HepG2 (cell line): ENCODE data around the gene AARS1. TPM values are rescaled to one million over a fixed set of nuclear protein-coding genes. Genes with fewer than 3 reads are reported as not detected.

Source experiments
- ASH2L ChIP-seq: fragments of 300-600, 200-600 bp; sonication (generic); IDR thresholded peaks from 2 replicates; pipeline ENCODE4 v1.7.0; 2017; ENCODE audit warnings: low read depth, mild to moderate bottlenecking, moderate library complexity, mixed read lengths, low read length; ENCODE audit not compliant: insufficient read length
- E2F1 ChIP-seq: sonication (generic); formaldehyde crosslinking; IDR thresholded peaks from 2 replicates; pipeline ENCODE4 v1.5.0; 2020; ENCODE audit warnings: missing genetic modification reagents
- GMEB2 ChIP-seq: IDR thresholded peaks from 2 replicates; pipeline ENCODE4 v1.6.1; 2016; ENCODE audit warnings: missing biosample characterization, missing genetic modification reagents, low read depth
- KMT2A ChIP-seq: sonication (generic); formaldehyde crosslinking; IDR thresholded peaks from 2 replicates; pipeline ENCODE4 v1.4.0; 2020; ENCODE audit warnings: missing genetic modification reagents
- MIER3 ChIP-seq: IDR thresholded peaks from 2 replicates; pipeline ENCODE4 v1.6.1; 2016; ENCODE audit warnings: missing compliant biosample characterization, borderline replicate concordance
- NCOA5 ChIP-seq: sonication (generic); formaldehyde crosslinking; IDR thresholded peaks from 2 replicates; pipeline ENCODE4 v1.4.0; 2020; ENCODE audit warnings: missing genetic modification reagents
- NR2C2 ChIP-seq: sonication (generic); formaldehyde crosslinking; IDR thresholded peaks from 2 replicates; pipeline ENCODE4 v1.4.0; 2020; ENCODE audit warnings: missing genetic modification reagents, mild to moderate bottlenecking, moderate library complexity, borderline replicate concordance
- PATZ1 ChIP-seq: sonication (generic); formaldehyde crosslinking; IDR thresholded peaks from 2 replicates; pipeline ENCODE4 v1.4.0; 2020; ENCODE audit warnings: missing genetic modification reagents
- PAX8 ChIP-seq: sonication (generic); formaldehyde crosslinking; IDR thresholded peaks from 2 replicates; pipeline ENCODE4 v1.8.0; 2022; ENCODE audit warnings: mild to moderate bottlenecking, missing genetic modification reagents, borderline replicate concordance
- POLR2A ChIP-seq, 2 experiments: IDR thresholded peaks; 2 replicates each; pipeline ENCODE4 v1.6.1; 2011; ENCODE audit warnings: low read depth in 2 of 2, low read length in 2 of 2, mild to moderate bottlenecking in 1 of 2, moderate library complexity in 1 of 2; ENCODE audit not compliant: insufficient read depth in 1 of 2
- RFXANK ChIP-seq: IDR thresholded peaks from 2 replicates; pipeline ENCODE4 v1.6.1; 2016
- TBP ChIP-seq: sonication (generic); formaldehyde crosslinking; IDR thresholded peaks from 2 replicates; pipeline ENCODE4 v1.5.0; 2020; ENCODE audit warnings: missing genetic modification reagents
- TEAD2 ChIP-seq: sonication (generic); formaldehyde crosslinking; IDR thresholded peaks from 2 replicates; pipeline ENCODE4 v1.9.0; 2021; ENCODE audit warnings: missing genetic modification reagents
- YEATS4 ChIP-seq: sonication (generic); formaldehyde crosslinking; IDR thresholded peaks from 2 replicates; pipeline ENCODE4 v1.4.0; 2020; ENCODE audit warnings: missing genetic modification reagents, borderline replicate concordance
- ZBTB14 ChIP-seq: sonication (generic); formaldehyde crosslinking; IDR thresholded peaks from 2 replicates; pipeline ENCODE4 v1.4.0; 2020; ENCODE audit warnings: missing genetic modification reagents
- ZBTB26 ChIP-seq: IDR thresholded peaks from 2 replicates; pipeline ENCODE4 v1.6.1; 2016; ENCODE audit warnings: missing compliant biosample characterization, missing genetic modification reagents, borderline replicate concordance
- ZBTB43 ChIP-seq: sonication (generic); formaldehyde crosslinking; conservative IDR thresholded peaks from 2 replicates; pipeline ENCODE4 v1.4.0; 2020; ENCODE audit warnings: missing genetic modification reagents
- ZBTB7A ChIP-seq: sonication (generic); formaldehyde crosslinking; IDR thresholded peaks from 2 replicates; pipeline ENCODE4 v1.8.0; 2022; ENCODE audit warnings: mild to moderate bottlenecking, missing genetic modification reagents
- ZNF577 ChIP-seq: sonication (generic); formaldehyde crosslinking; IDR thresholded peaks from 2 replicates; pipeline ENCODE4 v1.4.0; 2020; ENCODE audit warnings: mild to moderate bottlenecking, low read depth, missing genetic modification reagents, borderline replicate concordance
- ZNF703 ChIP-seq: sonication (generic); formaldehyde crosslinking; IDR thresholded peaks from 2 replicates; pipeline ENCODE4 v1.5.1; 2020; ENCODE audit warnings: missing genetic modification reagents, mild to moderate bottlenecking, moderate library complexity, borderline replicate concordance
- polyA plus RNA-seq, 8 experiments: library from polyadenylated mRNA; depleted of rRNA in 3 of 8; stranded (reverse) in 7 of 8; unstranded in 1 of 8; fragments of >200 nt; fragmentation: Illumina TruSeq in 4 of 8; extraction: Trizol in 4 of 8; gene quantifications; 2 replicates each; pipeline versions ENCODE4 v1.2.1 to v1.2.3, GENCODE V29; 2011 to 2016; ENCODE audit warnings: low read depth in 4 of 8, missing spikeins in 1 of 8, mixed read lengths in 1 of 8; ENCODE audit not compliant: insufficient read depth in 1 of 8
- total RNA-seq, 5 experiments: library from RNA; depleted of rRNA; stranded (reverse); fragments of >200 nt; fragmentation: Illumina TruSeq; extraction: Trizol; gene quantifications; 2 replicates each; pipeline ENCODE4 v1.2.3, GENCODE V29; 2016; ENCODE audit warnings: low read depth in 1 of 5

Gene AARS1
- total and polyA plus RNA-seq, 2 of the 13 experiments (the other 11 are each of a cell fraction or from before 2014, with no cell fraction given) = 107 to 132 TPM

GRCh38 chr16:70298988-70299938, 10.0 kb upstream of the AARS1 start, which contains the start of gene DDX19B (continued):
- TF ChIP-seq E2F1 (no peak), PAX8 (no peak; the same call in 1 of the 2 replicates), ZNF577 (no peak), ZBTB14 (CRISPR knock-in tag) (no peak), POLR2A (IDR thresholded peaks at IDR 0.05; ENCODE audit: insufficient read depth in 1 of 2, low read depth in 2 of 2, low read length in 2 of 2) (peak; percentile 87 to 98), RFXANK (CRISPR knock-in tag) (no peak; the same call in 1 of the 2 replicates), NR2C2 (CRISPR knock-in tag) (peak; percentile 72), NCOA5 (CRISPR knock-in tag) (no peak), TEAD2 (CRISPR knock-in tag) (no peak), GMEB2 (CRISPR knock-in tag) (no peak; the same call in 1 of the 2 replicates), ZBTB7A (CRISPR knock-in tag) (peak; percentile 95), MIER3 (peak; percentile 20; the same call in 1 of the 2 replicates), YEATS4 (peak; percentile 97; the same call in 1 of the 2 replicates), ZBTB26 (CRISPR knock-in tag) (peak; percentile 85; the same call in 1 of the 2 replicates), ASH2L (peak; percentile 94), ZBTB43 (CRISPR knock-in tag) (peak; percentile 64; the same call in 1 of the 2 replicates), PATZ1 (CRISPR knock-in tag) (peak; percentile 66; the same call in 1 of the 2 replicates), KMT2A (CRISPR knock-in tag) (peak; percentile 91), ZNF703 (CRISPR knock-in tag) (no peak), TBP (CRISPR knock-in tag) (no peak)
